HG03196 (cell line): ENCODE data around the gene TTC5.
"Not testable (repeated sequence)": the region's sequence is repeated elsewhere in the genome, so short reads cannot be mapped to it uniquely, and the experiment has no call there.

Experiments
- ATAC-seq: cut with Tn5 transposase; IDR thresholded peaks from one replicate; pipeline ENCODE4 v1.9.1; 2021; ENCODE audit not compliant: unreplicated experiment

TTC5 gene

GRCh38 chr14:20305265-20306078, at the start of gene TTC5:
TSS of gene TTC5 (minus strand) at chr14:20305951. CDS start at chr14:20305937, 14 bp downstream.
- ATAC-seq, result peak; percentile 88

GRCh38 chr14:20350860-20351259, 45.1 kb upstream of the TTC5 start:
- no peak for ATAC-seq

- ATAC-seq, result no peak
Measured at GRCh38 chr14:20350282-20350681, 44.5 kb upstream of the TTC5 start.

- no peak for ATAC-seq
Measured at GRCh38 chr14:20347747-20348146, 42.0 kb upstream of the TTC5 start.

- no peak for ATAC-seq
Measured at GRCh38 chr14:20346713-20347112, 41.0 kb upstream of the TTC5 start.

- ATAC-seq, result no peak
Measured at GRCh38 chr14:20345366-20345765, 39.6 kb upstream of the TTC5 start.

GRCh38 chr14:20343862-20344220, 38.1 kb upstream of the TTC5 start:
- ATAC-seq, result no peak

- ATAC-seq, result peak; percentile 93
Measured at GRCh38 chr14:20343092-20343861, 37.5 kb upstream of the TTC5 start, which contains the start of gene PARP2. TSS of gene PARP2 (plus strand) at chr14:20343635. CDS start at chr14:20343642, 7 bp downstream.

- ATAC-seq, result no peak
Measured at GRCh38 chr14:20341646-20342045, 35.9 kb upstream of the TTC5 start.

GRCh38 chr14:20341032-20341431, 35.3 kb upstream of the TTC5 start:
- ATAC-seq, result not testable (repeated sequence)

GRCh38 chr14:20334017-20334416, 28.3 kb upstream of the TTC5 start:
- ATAC-seq, result no peak

GRCh38 chr14:20333494-20333841, 27.7 kb upstream of the TTC5 start:
- no peak for ATAC-seq

- peak; percentile 98 for ATAC-seq
Measured at GRCh38 chr14:20332788-20333493, 27.2 kb upstream of the TTC5 start, which contains the start of gene CCNB1IP1. TSS of gene CCNB1IP1 (minus strand) at chr14:20333279. CDS start at chr14:20316523, 16,756 bp downstream.

- ATAC-seq, result no peak
Measured at GRCh38 chr14:20332431-20332787, 26.7 kb upstream of the TTC5 start.

GRCh38 chr14:20331053-20331613, 25.4 kb upstream of the TTC5 start:
- no peak for ATAC-seq

GRCh38 chr14:20329355-20329754, 23.6 kb upstream of the TTC5 start:
- ATAC-seq, result no peak

- ATAC-seq, result no peak
Measured at GRCh38 chr14:20328705-20329104, 23.0 kb upstream of the TTC5 start.

GRCh38 chr14:20327005-20327869, 21.5 kb upstream of the TTC5 start:
- ATAC-seq, result no peak

- no peak for ATAC-seq
Measured at GRCh38 chr14:20317720-20318119, 12.0 kb upstream of the TTC5 start.

GRCh38 chr14:20314026-20314425, 8.3 kb upstream of the TTC5 start:
- no peak for ATAC-seq
